ENCODE results near the gene PSMC3. TPM values are rescaled to one million over a fixed set of nuclear protein-coding genes. Genes with fewer than 3 reads are reported as not detected.

PSMC3 gene
- total and polyA plus RNA-seq, 2 of the 13 experiments (the other 11 are each of a cell fraction or from before 2014, with no cell fraction given) = 75.8 to 214 TPM

DNA sequence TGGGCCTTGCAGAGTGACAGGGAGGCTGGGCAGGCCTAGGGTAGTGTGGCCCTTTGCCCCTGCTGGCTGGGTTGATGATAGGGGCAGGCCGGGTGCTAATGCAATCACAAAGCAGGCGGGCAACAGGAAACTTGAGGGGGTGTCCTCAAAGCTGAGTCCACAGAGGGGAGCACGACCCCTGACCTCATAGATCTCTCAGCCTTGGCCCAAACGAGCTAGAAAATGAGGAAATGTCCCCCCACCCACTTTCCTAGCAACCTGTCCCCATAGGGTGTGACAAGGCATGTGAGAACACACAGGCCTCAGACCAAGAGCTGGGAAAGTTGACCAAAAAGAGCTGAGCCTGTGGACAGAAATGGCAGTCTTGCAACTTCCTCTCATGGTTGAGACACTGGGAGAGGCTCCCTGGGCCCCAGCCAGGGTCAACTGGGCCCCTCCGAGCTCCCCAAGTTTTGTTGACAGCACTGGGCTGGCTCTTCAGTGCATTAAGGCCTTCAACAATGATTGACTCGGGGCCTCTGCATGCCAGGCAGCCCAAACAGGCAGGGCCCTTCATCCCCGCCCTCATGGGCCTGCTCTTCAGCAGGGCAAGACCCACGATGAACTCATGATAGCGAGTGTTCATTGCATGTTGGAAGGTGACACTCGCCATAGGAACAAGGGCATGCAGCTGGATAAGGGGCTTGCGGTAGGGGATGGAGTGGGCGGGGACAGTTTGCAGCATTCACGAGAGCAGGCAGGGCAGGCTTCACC, 38.1 kb downstream of the PSMC3 start (continued):
- TF ChIP-seq, protein P1, sequence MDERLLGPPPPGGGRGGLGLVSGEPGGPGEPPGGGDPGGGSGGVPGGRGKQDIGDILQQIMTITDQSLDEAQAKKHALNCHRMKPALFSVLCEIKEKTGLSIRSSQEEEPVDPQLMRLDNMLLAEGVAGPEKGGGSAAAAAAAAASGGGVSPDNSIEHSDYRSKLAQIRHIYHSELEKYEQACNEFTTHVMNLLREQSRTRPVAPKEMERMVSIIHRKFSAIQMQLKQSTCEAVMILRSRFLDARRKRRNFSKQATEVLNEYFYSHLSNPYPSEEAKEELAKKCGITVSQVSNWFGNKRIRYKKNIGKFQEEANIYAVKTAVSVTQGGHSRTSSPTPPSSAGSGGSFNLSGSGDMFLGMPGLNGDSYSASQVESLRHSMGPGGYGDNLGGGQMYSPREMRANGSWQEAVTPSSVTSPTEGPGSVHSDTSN (CRISPR knock-in tag; IDR thresholded peaks at IDR 0.05) = peak; percentile 6; the same call in 1 of the 2 replicates
- TF ChIP-seq, protein P2, sequence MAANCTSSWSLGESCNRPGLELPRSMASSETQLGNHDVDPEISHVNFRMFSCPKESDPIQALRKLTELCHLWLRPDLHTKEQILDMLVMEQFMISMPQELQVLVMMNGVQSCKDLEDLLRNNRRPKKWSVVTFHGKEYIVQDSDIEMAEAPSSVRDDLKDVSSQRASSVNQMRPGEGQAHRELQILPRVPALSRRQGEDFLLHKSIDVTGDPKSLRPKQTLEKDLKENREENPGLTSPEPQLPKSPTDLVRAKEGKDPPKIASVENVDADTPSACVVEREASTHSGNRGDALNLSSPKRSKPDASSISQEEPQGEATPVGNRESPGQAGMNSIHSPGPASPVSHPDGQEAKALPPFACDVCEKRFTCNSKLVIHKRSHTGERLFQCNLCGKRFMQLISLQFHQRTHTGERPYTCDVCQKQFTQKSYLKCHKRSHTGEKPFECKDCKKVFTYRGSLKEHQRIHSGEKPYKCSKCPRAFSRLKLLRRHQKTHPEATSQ (CRISPR knock-in tag; IDR thresholded peaks at IDR 0.05; ENCODE audit: borderline replicate concordance) = no peak
- TF ChIP-seq ZNF546 (CRISPR knock-in tag; conservative IDR thresholded peaks at IDR 0.05) (no peak), LCORL (IDR thresholded peaks at IDR 0.05) (no peak), LCORL (CRISPR knock-in tag; IDR thresholded peaks at IDR 0.05) (0 out of 2 replicates have a peak, but pooled peaks have one; percentile 32), ZNF790 (CRISPR knock-in tag; IDR thresholded peaks at IDR 0.05; ENCODE audit: borderline replicate concordance) (no peak), CHD4 (IDR thresholded peaks at IDR 0.05; ENCODE audit: borderline replicate concordance, low read length) (no peak), NCOA2 (CRISPR knock-in tag; IDR thresholded peaks at IDR 0.05) (no peak), ZNF562 (CRISPR knock-in tag; IDR thresholded peaks at IDR 0.05; ENCODE audit: borderline replicate concordance) (no peak), NCOR1 (IDR thresholded peaks at IDR 0.05; ENCODE audit: borderline replicate concordance, low read length) (no peak), ZNF12 (CRISPR knock-in tag; IDR thresholded peaks at IDR 0.05) (no peak), MEIS1 (CRISPR knock-in tag; IDR thresholded peaks at IDR 0.05; ENCODE audit: borderline replicate concordance) (no peak), KLF12 (CRISPR knock-in tag; IDR thresholded peaks at IDR 0.05; ENCODE audit: borderline replicate concordance) (no peak), ZNF83 (CRISPR knock-in tag; IDR thresholded peaks at IDR 0.05; ENCODE audit: borderline replicate concordance) (no peak), CCAR2 (optimal IDR thresholded peaks at IDR 0.05; ENCODE audit: low read depth, low read length) (no peak), ONECUT2 (CRISPR knock-in tag; IDR thresholded peaks at IDR 0.05) (no peak), ZMYM4 (CRISPR knock-in tag; IDR thresholded peaks at IDR 0.05) (no peak)
- TF ChIP-seq, protein P3, sequence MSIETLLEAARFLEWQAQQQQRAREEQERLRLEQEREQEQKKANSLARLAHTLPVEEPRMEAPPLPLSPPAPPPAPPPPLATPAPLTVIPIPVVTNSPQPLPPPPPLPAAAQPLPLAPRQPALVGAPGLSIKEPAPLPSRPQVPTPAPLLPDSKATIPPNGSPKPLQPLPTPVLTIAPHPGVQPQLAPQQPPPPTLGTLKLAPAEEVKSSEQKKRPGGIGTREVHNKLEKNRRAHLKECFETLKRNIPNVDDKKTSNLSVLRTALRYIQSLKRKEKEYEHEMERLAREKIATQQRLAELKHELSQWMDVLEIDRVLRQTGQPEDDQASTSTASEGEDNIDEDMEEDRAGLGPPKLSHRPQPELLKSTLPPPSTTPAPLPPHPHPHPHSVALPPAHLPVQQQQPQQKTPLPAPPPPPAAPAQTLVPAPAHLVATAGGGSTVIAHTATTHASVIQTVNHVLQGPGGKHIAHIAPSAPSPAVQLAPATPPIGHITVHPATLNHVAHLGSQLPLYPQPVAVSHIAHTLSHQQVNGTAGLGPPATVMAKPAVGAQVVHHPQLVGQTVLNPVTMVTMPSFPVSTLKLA (IDR thresholded peaks at IDR 0.05) = no peak
- TF ChIP-seq, protein P4, sequence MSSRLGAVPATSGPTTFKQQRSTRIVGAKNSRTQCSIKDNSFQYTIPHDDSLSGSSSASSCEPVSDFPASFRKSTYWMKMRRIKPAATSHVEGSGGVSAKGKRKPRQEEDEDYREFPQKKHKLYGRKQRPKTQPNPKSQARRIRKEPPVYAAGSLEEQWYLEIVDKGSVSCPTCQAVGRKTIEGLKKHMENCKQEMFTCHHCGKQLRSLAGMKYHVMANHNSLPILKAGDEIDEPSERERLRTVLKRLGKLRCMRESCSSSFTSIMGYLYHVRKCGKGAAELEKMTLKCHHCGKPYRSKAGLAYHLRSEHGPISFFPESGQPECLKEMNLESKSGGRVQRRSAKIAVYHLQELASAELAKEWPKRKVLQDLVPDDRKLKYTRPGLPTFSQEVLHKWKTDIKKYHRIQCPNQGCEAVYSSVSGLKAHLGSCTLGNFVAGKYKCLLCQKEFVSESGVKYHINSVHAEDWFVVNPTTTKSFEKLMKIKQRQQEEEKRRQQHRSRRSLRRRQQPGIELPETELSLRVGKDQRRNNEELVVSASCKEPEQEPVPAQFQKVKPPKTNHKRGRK (CRISPR knock-in tag; IDR thresholded peaks at IDR 0.05) = no peak
- TF ChIP-seq, protein P5, sequence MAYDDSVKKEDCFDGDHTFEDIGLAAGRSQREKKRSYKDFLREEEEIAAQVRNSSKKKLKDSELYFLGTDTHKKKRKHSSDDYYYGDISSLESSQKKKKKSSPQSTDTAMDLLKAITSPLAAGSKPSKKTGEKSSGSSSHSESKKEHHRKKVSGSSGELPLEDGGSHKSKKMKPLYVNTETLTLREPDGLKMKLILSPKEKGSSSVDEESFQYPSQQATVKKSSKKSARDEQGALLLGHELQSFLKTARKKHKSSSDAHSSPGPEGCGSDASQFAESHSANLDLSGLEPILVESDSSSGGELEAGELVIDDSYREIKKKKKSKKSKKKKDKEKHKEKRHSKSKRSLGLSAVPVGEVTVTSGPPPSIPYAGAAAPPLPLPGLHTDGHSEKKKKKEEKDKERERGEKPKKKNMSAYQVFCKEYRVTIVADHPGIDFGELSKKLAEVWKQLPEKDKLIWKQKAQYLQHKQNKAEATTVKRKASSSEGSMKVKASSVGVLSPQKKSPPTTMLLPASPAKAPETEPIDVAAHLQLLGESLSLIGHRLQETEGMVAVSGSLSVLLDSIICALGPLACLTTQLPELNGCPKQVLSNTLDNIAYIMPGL (CRISPR knock-in tag; IDR thresholded peaks at IDR 0.05; ENCODE audit: borderline replicate concordance in 1 of 2, low read depth in 1 of 2) = 0 out of 4 replicates have a peak, but pooled peaks of 1 of the 2 experiments have one; percentile 21
